HG02852 (cell line): Measurements from ENCODE around the gene ICA1.

Experiments
- ATAC-seq: cut with Tn5 transposase; IDR thresholded peaks from one replicate; pipeline ENCODE4 v1.9.1; 2021; ENCODE audit warnings: mild to moderate bottlenecking, moderate library complexity; ENCODE audit not compliant: unreplicated experiment

ICA1 gene

DNA sequence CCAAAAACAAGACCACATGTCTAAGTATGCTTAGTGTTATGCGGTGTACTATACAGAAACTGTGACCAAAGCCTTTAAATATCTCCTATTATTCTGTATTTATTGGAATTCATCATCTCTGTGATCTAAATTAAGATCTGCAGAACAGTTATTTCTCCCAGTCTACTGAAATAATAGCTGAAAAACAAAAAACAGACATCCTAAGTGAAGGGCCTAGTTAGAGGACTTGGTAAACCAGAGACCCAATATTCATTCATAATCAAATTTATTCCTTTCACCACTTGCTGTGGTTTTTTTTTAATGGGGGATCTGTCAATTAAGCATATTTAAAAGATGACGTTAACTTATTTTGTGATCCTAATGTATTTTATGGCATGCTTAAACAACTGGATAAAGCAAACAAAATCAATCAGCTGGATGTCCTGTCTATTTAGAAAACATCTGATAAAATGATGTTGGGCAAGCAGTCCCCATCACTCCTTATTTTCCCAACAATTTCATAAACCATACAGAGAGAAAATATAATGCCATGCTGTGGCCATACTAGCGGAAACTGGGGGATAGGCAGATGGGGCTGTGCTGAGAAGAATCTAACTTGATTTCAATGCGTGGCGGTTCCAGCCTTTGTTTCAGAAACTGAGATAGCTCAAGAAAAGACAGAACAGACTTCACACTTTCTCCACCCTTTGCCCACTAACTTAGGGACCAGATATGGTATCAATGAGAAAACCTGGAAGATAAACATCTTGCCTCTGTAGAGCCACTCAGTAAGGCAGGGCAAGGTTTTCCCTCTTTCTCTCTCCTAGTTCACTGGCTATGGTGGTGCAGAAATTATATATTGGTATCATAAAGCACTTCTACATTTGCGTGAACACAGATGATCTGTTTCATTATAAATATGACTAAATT lies 32.9 kb downstream of the ICA1 start:
- ATAC-seq = no peak

DNA sequence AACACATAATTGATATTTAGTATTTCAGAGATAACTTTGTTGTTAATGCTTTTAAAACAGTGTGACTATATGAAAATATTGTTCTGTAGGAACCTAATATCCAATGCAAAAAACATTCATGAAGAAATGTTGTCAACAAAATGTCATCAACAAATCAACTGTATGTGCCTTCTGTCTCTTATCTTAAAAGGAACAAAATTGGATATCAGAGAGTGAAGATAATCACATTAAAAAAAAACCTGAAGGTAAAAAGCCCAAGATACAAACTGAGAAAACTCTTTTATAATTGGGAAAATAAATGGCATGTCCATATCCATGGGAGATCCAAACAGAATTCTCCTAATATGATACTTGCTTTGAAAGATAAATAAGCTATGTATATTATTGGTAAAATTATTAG lies 33.9 kb downstream of the ICA1 start:
- no peak for ATAC-seq

DNA sequence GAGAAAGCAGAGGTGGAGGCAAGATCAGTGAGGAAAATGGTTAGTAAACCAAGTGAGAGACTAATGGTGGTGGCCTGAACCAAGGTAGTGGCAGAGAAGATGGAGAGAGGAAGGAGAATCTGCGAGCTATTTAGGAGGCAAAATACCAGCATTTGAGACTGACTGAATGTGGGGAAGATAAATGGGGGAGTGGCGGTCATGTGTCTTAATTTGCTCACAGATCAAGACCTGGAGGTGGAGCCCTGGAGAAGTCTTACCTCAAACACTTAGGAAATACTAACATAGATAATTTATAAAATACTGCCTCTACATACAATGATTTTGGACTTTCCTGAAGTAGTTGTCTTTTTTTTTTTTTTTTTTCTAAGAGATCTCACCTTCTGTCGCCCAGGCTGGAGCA lies 34.7 kb downstream of the ICA1 start:
- ATAC-seq = no peak

DNA sequence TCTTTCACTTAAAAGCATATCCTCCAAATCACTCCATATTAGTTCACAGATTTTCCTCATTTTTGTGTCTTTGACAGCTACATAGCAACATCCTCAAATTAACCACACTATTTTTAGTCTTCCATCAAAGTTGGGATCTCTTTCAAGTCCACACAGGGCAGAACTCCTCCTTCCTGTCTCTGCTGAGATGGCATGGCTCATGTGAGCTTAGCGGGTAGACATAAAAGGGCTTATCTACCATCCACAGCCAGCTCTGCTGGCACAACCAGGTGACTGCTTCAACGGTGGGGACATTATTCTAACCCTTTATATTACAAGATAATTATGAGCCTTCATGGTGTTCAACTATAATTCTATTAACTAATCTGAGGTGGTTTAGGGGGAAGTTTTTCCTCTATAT lies 35.5 kb downstream of the ICA1 start:
- ATAC-seq = no peak

DNA sequence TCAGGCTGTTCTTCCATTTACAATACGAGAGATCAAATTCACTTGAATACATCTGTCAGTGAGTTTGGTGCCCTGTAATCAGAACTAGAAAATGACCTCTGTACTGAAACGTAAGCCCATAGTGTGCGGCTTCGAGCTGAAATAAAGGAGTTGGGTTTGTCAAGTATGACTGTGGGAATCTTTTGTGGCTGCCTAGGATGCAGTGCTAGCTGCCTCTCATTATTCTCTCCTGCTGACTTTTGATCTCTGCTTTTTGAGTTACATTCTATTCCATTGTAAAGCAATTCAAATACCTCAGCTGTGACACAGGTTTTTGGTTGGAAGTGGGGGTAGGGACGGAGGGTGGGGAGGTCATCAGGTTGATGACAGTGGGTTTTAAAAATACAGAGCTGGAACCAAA lies 40.4 kb downstream of the ICA1 start:
- no peak for ATAC-seq

DNA sequence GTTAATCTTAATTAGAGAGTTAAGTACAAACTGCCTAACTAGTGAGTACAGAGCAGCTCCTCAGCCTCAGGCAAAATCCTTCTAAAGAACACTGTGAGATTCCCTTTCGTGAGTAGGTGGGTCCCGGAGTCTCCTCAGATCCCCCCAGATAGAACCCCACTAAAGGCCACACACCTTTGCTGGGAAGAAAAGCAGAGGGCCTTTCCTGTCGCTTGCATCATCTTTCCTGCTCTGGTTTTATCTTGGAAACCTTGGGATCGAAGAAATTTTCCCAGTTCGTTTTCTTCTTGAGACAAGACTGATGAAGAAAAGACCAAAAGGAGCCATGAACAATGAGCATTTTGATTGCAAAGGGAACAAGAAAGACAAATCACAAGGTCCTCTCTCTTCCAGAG lies 40.9 kb downstream of the ICA1 start:
- ATAC-seq = no peak

DNA sequence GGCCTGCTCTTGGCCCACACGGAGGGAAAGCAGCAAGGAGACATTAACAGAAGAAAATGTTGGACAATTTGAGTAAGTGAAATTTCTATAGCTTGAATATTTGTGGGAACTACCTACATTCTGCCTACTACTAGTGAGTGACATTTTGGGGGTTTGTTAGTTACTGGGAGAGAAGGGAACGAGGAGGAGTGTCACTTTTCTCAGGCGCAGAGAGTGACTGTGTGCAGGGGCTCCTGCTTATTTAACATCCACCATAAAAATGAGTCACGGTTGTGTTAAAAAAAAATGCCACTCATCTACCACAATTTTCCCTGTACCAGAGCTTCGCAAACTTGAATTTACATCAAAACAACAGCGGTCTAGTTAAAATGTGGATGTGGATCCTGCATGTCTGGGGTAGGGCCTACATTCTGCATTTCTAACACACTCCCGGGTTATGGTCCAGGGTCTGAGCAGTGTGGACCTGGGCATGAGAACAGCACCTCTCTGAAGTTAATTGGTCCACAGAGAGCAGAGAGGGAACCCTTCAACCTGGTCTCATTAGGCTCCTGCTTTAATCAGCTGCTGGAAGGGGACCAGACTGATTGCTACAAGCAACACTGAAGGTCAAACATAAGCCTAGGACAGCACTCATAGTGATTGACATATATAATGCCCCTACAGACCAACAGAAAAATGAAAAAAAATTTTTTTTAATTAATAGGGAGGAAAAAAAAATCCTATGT lies 41.4 kb downstream of the ICA1 start:
- no peak for ATAC-seq

DNA sequence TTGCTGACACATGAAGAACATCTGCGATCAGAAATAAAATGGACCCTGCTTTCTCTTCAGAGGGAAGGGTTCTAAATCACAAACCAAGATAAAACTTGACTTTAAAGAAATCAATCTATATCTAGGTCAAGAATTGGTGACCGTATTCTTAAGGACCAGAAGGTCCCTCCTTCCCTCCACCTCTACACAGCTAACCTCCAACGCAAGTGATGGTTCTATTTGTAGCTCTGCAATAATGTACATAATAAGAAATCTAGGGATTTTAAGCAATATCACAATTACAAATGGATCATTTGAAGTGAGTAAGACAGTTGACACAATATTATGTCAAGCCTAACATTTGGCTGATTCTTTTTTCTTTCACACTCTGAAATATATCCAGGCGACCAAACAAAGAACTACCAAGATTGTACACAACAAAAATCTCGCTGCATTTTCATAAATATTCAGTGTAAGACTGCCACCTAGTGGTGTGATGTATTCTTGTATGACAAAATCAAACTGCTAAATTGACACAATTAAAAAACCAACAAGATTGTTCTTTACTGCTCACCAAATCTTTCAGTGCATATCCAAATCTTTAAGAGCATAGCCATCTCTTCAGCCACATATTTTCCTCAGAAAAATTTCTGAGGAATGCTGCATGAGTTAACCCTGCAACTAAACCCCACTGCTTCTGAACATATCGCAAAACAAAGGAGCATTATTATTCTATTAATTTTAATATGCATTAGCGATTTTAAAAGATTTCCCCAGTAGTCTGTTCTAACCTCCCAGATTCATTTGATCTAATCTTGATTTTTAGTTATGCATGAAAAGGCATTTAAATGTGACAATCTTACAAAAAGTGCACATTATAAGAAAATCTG lies 44.5 kb downstream of the ICA1 start:
- ATAC-seq = no peak

DNA sequence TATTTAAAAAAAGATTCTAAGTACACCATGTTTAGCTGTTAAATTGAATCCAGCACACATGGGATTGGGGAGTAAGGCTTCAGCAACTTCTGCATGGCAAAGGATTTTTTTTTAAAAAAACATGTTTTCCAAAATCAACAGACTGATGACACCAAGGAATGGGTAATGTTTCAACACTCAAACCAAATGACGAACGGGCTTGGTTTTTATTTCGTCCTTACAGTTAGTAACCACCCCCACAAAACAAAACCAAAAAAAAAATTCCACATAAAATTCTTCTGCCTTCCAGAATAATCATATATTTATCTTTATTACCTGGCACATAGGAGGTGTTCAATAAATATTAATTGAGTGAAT lies 45.7 kb downstream of the ICA1 start:
- ATAC-seq = no peak

DNA sequence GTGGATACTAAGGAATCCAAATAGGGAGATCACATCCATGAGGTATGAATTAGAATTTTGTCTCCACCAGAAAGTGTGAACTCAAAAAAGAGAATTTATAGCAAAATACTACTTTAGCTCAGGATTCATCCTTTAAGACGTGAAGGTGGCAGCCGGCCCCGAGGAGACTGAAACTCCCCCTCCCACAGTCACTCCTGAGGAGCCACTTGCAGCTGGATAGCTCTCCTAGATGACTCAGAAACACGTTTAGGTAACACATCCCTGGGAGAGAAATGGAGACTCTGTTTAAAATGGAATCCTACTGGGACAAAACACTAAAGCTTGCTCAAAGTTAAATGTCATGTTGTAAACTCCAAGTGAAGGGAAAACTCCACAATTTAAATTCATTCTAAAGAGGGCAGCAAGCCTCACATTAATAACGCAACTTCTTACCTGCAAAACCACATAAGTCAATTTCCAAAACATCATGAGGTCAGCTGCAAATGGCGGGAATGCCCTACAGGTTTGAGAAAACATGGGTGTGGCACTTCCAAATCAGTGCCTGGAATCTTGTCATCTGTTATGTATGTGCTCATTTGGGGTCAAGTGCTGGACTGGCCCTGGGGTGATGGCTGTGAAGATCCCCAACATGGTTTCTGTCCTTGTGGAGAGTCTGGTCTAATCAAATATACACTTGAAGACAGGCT lies 46.2 kb downstream of the ICA1 start:
- no peak for ATAC-seq

DNA sequence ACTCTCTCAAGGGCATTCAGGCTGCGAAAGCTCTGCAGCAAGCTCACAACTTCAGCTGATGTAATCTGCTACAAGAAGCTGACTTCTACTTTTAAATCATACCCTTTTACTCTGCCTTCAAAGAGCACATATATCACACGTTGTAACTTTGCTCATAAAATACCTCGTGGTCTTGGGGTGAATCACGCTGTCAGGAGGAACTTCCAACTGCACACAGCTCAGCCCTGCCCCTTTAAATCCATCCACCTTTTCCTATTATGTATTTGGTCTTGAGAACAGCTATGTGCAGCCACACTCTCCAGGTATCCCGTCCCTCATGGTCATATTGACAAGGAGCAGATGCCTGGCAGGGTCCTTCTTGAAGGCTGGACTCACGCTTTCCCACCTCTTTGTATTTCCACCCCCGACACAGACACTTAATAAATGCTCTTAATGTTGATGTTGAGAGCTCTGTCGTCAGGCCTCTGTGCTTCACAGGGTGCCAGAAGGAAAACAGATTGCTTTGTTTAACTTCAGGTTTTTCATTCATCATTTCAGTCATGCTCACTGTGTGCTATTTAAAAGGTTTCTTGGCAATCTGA lies 47.6 kb downstream of the ICA1 start:
- ATAC-seq = no peak

DNA sequence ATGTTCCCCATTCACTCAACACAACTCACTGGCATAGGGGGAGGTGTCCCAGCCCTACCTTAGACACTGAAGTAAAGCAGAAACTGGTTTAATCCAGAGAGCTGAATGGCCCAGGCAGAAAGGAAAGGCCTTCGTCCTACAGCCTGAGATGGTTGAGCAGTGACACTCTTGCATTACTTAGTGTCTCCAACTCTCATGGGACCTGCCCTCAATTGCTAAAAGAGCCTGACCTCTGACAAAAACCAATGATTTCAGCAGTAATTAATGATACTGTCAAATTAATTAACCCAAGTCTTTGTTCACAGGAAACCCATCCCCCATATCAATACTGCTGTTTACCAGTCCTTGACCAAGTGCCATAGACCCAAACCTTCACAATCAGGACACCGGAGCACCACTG lies 48.6 kb downstream of the ICA1 start:
- no peak for ATAC-seq

DNA sequence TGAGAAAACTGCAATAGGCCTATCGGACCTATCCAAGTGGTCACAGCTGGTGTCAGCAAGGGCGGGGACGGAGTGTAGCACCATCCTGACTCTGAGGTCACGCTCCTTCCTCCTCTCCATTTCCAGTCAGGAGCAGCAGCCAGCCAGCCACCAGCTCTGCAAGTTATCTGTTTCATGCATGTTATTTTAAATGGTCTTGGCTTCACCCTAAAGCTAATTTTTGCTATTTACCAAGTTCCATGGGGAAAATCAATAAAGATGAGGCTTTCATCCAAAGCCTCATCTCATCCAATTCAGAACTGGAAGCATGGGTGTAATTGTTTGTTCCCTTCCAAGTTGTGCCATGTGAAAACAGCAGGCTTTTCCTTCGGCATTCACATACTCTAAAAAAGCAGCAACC lies 49.3 kb downstream of the ICA1 start:
- no peak for ATAC-seq

DNA sequence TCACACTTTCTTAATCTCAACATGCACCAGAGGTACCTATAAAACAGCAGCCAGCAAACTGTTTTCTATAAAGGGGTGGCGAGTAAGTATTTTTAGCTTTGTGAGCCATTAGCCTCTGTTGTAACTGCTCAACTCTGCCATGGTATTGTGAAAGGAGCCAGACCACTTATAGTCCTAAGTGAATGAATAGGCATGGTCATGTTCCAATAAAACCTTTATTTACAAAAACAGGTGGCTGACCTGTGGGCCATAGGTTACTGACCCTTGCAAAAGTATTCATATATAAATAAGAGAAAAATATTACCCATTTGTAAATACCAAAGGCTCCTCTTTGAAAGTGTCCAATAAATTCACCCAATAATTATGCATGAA lies 50.3 kb downstream of the ICA1 start:
- ATAC-seq = no peak

DNA sequence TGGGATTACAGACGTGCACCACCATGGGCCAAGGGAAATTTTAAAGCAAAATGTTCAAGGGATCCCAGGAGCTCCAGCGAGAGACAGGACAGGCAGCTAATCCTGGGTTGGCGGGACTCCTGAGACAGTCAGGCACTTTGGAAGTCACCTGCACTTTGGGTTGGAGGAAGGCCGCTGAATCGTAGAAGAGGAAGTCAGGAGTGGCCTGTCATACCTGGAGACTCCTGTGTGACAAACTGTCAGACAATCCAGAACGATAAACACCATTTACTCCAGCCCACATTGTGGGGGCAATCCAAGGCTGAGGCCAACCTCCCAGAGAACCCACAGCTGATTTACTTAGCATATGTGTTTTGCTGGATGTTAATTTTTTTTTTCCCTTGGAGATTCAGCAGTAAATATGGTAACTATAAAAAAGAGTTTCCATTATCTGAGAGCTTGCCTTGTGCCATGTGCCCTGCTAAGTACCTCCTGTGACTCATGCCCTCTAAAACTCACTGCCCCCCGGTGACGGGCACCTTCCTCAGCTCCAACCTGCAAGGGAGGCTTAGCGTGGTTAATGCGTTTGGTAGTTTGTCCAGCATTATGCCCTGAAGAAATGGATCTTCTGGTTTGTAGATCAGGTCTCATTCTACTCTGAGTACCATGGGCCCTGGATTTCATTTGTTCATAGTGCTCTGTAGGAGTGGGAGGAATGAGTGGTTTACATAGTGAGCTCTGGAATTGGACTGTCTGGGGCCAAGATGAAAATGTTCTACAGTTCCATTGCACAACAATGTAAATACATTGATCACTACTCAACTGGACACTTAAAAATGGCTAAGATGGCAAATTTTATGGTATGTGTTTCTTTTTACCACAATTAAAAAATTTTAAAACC lies 50.9 kb downstream of the ICA1 start:
- no peak for ATAC-seq

DNA sequence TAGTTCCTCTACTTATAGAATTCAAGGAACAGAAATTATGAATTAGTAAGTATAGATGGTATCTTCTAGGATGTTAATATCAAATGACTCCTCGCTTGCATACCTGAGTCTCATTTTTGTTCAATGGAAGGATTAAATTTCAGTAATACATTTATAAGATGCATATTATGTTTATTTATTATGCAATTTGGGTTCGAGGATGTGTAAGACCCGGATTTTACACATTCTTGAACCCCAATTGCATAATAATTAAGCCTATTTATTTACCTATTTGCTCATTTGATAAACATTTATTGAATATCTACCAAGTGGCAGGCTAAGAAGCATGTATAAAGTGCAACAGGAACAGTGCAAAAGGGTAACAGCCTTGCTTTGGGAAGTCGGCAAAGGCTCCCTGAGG lies 52.6 kb downstream of the ICA1 start:
- ATAC-seq = no peak

DNA sequence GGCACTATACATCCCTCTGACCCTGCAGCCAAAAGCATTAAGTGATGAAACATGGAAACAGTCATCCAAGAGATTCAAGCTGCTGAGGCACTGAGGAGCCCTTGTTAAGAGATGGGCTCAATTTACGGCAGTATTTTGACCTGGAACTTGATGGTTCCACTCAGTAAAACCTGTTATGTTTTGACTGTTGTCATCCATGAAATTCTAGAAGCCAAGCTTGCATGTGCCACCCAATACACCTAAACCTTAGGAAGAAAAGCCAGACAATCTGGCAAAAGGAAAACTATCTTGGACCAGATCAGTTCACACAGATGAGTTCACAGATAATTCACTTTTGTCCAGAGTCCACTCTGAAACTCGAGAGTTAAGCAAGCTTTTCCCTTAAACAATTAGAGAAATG lies 53.2 kb downstream of the ICA1 start:
- ATAC-seq = no peak

DNA sequence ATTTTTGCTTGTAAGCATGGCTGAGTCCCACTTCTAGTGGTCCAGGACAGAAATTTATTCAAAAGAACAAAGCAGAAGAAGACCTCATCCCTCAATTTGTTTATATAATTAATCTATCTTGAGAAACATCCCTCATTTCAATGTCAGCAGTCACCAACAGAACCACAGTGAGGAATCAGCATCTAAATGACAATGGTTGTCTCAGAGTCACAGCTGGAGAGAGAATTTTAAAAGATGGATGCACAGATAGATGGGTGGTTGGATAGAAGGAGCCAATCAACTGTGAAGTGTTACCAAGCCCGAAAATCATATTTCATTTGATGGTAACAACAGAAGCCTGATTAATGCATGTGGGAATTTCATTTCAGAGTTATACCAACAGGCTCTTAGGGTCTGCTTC lies 55.0 kb downstream of the ICA1 start:
- no peak for ATAC-seq

DNA sequence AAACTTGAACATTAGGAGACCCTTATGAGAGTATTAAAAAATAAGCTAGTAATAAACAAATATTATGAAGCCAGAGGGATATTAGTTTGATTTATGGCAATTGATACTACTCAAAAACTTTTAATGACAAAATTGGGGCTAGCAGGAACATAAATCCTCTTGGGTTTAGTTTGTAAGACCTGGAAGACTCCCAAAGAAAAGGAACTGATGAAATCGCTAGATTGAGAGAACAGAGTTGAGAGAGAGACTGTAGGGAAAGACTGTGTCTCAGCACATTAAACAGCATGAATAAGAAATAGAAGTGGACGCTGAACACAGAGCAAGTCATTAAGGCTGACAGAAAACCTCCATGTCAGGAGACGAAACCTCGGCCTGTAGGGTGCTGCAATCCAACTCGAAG lies 56.4 kb downstream of the ICA1 start:
- ATAC-seq = no peak

DNA sequence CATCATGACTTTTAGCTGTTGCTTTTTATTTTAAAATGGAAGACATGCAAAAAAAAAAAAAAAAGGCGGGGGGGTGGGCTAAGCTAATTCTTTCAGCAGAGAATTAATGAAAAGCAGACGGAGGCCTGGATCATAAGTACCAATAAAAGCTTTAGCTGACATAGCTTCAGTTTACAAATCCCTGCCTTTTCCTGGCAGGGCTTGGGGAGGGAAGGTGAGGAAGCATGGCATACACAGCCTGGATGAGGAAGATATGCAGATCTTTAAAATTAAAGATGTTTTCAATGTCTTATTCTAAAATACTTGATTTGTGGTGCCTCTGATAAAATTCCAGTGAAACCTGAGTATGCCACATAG lies 57.0 kb downstream of the ICA1 start:
- no peak for ATAC-seq
